Endothelial cell of umbilical vein (primary cell): ENCODE measurements around the gene CUEDC1. TPM values are rescaled to one million over a fixed set of nuclear protein-coding genes. Genes with fewer than 3 reads are reported as not detected.

ENCODE experiments used
- BruUV-seq: library from RNA; stranded (reverse); fragments of 400-500 nt; replicated peaks from 2 replicates; lab custom pipeline; 2021; lab: Mats Ljungman, UMichigan
- CTCF ChIA-PET: fragments of 300-600, 350-600 bp; sonication (Branson Sonifier 250); formaldehyde crosslinking; loops from one replicate; lab custom pipeline; 2021; ENCODE audit warnings: antibody characterized with exemption, inconsistent platforms; lab: Charles Lee
- POLR2A ChIA-PET: fragments of 300-600, 350-600 bp; sonication (Branson Sonifier 250); formaldehyde crosslinking; loops from one replicate; lab custom pipeline; 2021; ENCODE audit warnings: antibody characterized with exemption, inconsistent platforms; lab: Charles Lee
- DNase-seq: peaks from one replicate; pipeline ENCODE4 v3.0.0-alpha.2; 2011; ENCODE audit warnings: low read depth, low spot score
- FAIRE-seq: peaks from 2 replicates; lab custom pipeline; 2011; peaks lifted over from hg19 to GRCh38; lab: Jason Lieb, UNC
- H2AFZ ChIP-seq: 2 replicates; pipeline ENCODE4 v1.6.0; 2012; ENCODE audit warnings: low read depth, low read length, control low read depth, inconsistent platforms
- H3K27ac ChIP-seq: 2 replicates; pipeline ENCODE4 v1.5.1; 2011; ENCODE audit warnings: low read depth, mild to moderate bottlenecking, control low read depth, low read length, moderate library complexity; ENCODE audit not compliant: insufficient read depth
- H3K27me3 ChIP-seq, 2 experiments: 2 replicates each; pipeline versions ENCODE4 v1.6.0 to v1.6.1; 2011; ENCODE audit warnings: low read length in 2 of 2, mixed read lengths in 1 of 2; ENCODE audit not compliant: control insufficient read depth in 2 of 2, insufficient read depth in 2 of 2
- H3K36me3 ChIP-seq, 2 experiments: 2 replicates in 1 of 2; 3 replicates in 1 of 2; pipeline ENCODE4 v1.5.1; 2011; ENCODE audit warnings: low read length in 2 of 2, mild to moderate bottlenecking in 1 of 2, moderate library complexity in 1 of 2; ENCODE audit not compliant: control insufficient read depth in 2 of 2, insufficient read depth in 2 of 2; ENCODE audit errors: extremely low read depth in 1 of 2
- H3K4me1 ChIP-seq: 3 replicates; pipeline ENCODE4 v1.5.1; 2011; ENCODE audit warnings: mild to moderate bottlenecking, low read length; ENCODE audit not compliant: control insufficient read depth, insufficient read depth; ENCODE audit errors: extremely low read depth
- H3K4me2 ChIP-seq: 2 replicates; pipeline ENCODE4 v1.6.1; 2011; ENCODE audit warnings: low read length, control low read depth, mixed read lengths; ENCODE audit not compliant: insufficient read depth
- H3K4me3 ChIP-seq, 3 experiments: fragments of 200-600 bp in 1 of 3; sonication (generic), shearing (Covaris generic) in 1 of 3; replicated peaks in 1 of 3; 2 replicates each; pipeline ENCODE4 v1.5.1; 2011 to 2016; ENCODE audit warnings: control low read depth in 3 of 3, low read length in 3 of 3, mild to moderate bottlenecking in 2 of 3, inconsistent platforms in 1 of 3, low read depth in 1 of 3, moderate library complexity in 1 of 3; ENCODE audit not compliant: insufficient read depth in 1 of 3
- H3K79me2 ChIP-seq: 2 replicates; pipeline ENCODE4 v1.6.0; 2012; ENCODE audit warnings: low read length, inconsistent platforms; ENCODE audit not compliant: control insufficient read depth, insufficient read depth
- H3K9ac ChIP-seq: replicated peaks from 2 replicates; pipeline ENCODE3; 2011; ENCODE audit warnings: low read length, control low read depth; ENCODE audit not compliant: insufficient read depth; ENCODE audit errors: extremely low read depth
- H3K9me1 ChIP-seq: replicated peaks from 3 replicates; pipeline ENCODE4 v1.6.0; 2011; ENCODE audit warnings: mild to moderate bottlenecking, low read length; ENCODE audit not compliant: control insufficient read depth, insufficient read depth; ENCODE audit errors: extremely low read depth
- H3K9me3 ChIP-seq: replicated peaks from 2 replicates; pipeline ENCODE4 v1.5.1; 2012; ENCODE audit warnings: low read length, inconsistent platforms; ENCODE audit not compliant: control insufficient read depth, insufficient read depth
- H4K20me1 ChIP-seq: replicated peaks from 2 replicates; pipeline ENCODE3; 2011; ENCODE audit warnings: mild to moderate bottlenecking, low read length; ENCODE audit not compliant: control insufficient read depth, insufficient read depth; ENCODE audit errors: extremely low read depth
- CTCF ChIP-seq, 2 donors: IDR thresholded peaks; 1 replicate in 1 of 2; 2 replicates in 1 of 2; pipeline ENCODE4 v1.5.1; 2011; ENCODE audit warnings: low read length in 2 of 2, mild to moderate bottlenecking in 2 of 2, moderate library complexity in 2 of 2, control low read depth in 1 of 2, inconsistent platforms in 1 of 2, low read depth in 1 of 2; ENCODE audit not compliant: insufficient read depth in 1 of 2; ENCODE audit errors: extremely low read depth in 1 of 2
- EZH2 ChIP-seq: IDR thresholded peaks from 2 replicates; pipeline ENCODE4 v1.6.1; 2012; ENCODE audit warnings: borderline replicate concordance, low read depth, mild to moderate bottlenecking, moderate library complexity, low read length, inconsistent platforms; ENCODE audit not compliant: severe bottlenecking
- FOS ChIP-seq: IDR thresholded peaks from 2 replicates; pipeline ENCODE4 v1.6.1; 2011; ENCODE audit warnings: mild to moderate bottlenecking, low read length, moderate library complexity, borderline replicate concordance; ENCODE audit not compliant: insufficient read depth
- GATA2 ChIP-seq: IDR thresholded peaks from 2 replicates; pipeline ENCODE4 v1.7.0; 2011; ENCODE audit warnings: low read depth, mild to moderate bottlenecking, moderate library complexity, mixed read lengths, low read length; ENCODE audit not compliant: insufficient read length, insufficient read depth
- JUN ChIP-seq: IDR thresholded peaks from 2 replicates; pipeline ENCODE4 v1.6.1; 2011; ENCODE audit warnings: borderline replicate concordance, low read depth; ENCODE audit not compliant: insufficient read length, insufficient read depth
- MAX ChIP-seq: IDR thresholded peaks from 2 replicates; pipeline ENCODE4 v1.6.1; 2011; ENCODE audit not compliant: insufficient read depth, insufficient read length
- MYC ChIP-seq: IDR thresholded peaks from one replicate; pipeline ENCODE4 v1.6.1; 2011; ENCODE audit warnings: mild to moderate bottlenecking, low read depth, low read length
- POLR2A ChIP-seq: IDR thresholded peaks from 2 replicates; pipeline ENCODE4 v1.6.1; 2012; ENCODE audit warnings: low read depth, mild to moderate bottlenecking, control low read depth, low read length
- POLR2AphosphoS5 ChIP-seq: IDR thresholded peaks from 2 replicates; pipeline ENCODE4 v1.6.1; 2012; ENCODE audit warnings: low read depth, mild to moderate bottlenecking, control low read depth, low read length, moderate library complexity; ENCODE audit not compliant: insufficient read depth
- dilution Hi-C: fragments of 300-500 bp; cut with MboI; formaldehyde crosslinking; loops from one replicate; pipeline ENCODE4 v1.15.0; 2019; ENCODE audit warnings: low sequenced_read_pairs; ENCODE audit not compliant: extremely low pct_ligation_motif_present
- intact Hi-C: fragments of 100-400 bp; cut with micrococcal nuclease; formaldehyde crosslinking; loops from one replicate; pipeline ENCODE4 v1.10.0; 2022
- polyA plus RNA-seq, 4 experiments: library from polyadenylated mRNA; depleted of rRNA in 3 of 4; stranded (reverse) in 3 of 4; unstranded in 1 of 4; fragments of >200 nt; gene quantifications; 2 replicates each; pipeline versions ENCODE4 v1.2.1 to v1.2.3, GENCODE V29; 2011 to 2012; ENCODE audit warnings: missing spikeins in 1 of 4
- total RNA-seq: library from RNA; stranded (reverse); gene quantifications from 2 replicates; pipeline ENCODE4 v1.2.3, GENCODE V29; 2021

CUEDC1 gene
- total and polyA plus RNA-seq, 2 donors (not counting 3 experiments of a cell fraction or from before 2014, with no cell fraction given) = 15.8 to 27.7 TPM

DNA sequence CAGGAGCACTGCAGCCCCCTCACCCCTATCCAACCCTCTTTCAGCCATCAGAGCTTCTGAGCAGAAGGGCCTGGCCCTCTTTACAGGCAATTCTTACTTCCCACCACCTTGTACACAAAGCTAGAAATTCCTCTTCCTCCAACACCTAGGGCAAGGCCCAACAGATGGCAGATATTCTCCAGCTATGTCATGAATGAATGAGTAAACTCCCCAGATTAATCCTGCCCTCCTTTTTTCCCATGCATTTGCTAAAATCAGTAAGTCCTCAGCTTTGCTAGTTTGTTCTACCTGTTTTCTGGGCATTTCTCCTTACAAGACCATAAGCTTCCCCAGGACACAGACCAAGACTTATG lies 85.0 kb downstream of the CUEDC1 start:
- Histone ChIP-seq H2AFZ (no peak overlapping the region), H3K79me2 (no peaks in the 10 kb centered on the region), H3K4me1 (peaks cover 52% of the 10 kb centered on the region), H4K20me1 (no peaks in the 10 kb centered on the region), H3K36me3 (no peaks in the 10 kb centered on the region), H3K9me1 (no peaks in the 10 kb centered on the region), H3K9me3 (no peaks in the 10 kb centered on the region), H3K9ac (no peak overlapping the region), H3K27ac (no peak overlapping the region), H3K4me3 (no peak overlapping the region), H3K27me3 (no peaks in the 10 kb centered on the region), H3K4me2 (no peak overlapping the region)
- dilution Hi-C loops = loop anchor here (25.0 kb wide), 1 partner anchor 117 kb away; the partner anchor contains the start of gene VEZF1
- FAIRE-seq = no peak
- CTCF ChIA-PET = interaction anchor here (1.0 to 11.3 kb wide), 10 partner anchors 12 to 129 kb away, joined by 3 to 202 read pairs (median 4); partner anchors contain the start of genes CUEDC1 and MRPS23
- no peak for DNase-seq
- POLR2A ChIA-PET = no interaction called here
- TF ChIP-seq JUN (no peak), MAX (no peak), CTCF (IDR thresholded peaks at IDR 0.05; ENCODE audit: extremely low read depth in 1 of 2, insufficient read depth in 1 of 2, low read depth in 1 of 2, low read length in 2 of 2) (no peak), POLR2AphosphoS5 (no peak), GATA2 (no peak), FOS (no peak), EZH2 (no peak), POLR2A (no peak), MYC (no peak)
- BruUV-seq = no TSS peak
- intact Hi-C loops = no loop called here
